Naive thymus-derived CD4-positive, alpha-beta T cell (primary cell): Measurements from ENCODE around the gene TSFM. TPM values are rescaled to one million over a fixed set of nuclear protein-coding genes. Genes with fewer than 3 reads are reported as not detected.

Experiments used
- ATAC-seq: fragments of 150-1000 bp; cut with Tn5 transposase; 2 replicates; pipeline ENCODE4 v1.10.0; 2021; ENCODE audit warnings: mild to moderate bottlenecking, moderate library complexity
- CTCF ChIA-PET: fragments of 350-600 bp; sonication (Branson Sonifier 250); formaldehyde crosslinking; loops from one replicate; lab custom pipeline; 2021; ENCODE audit warnings: antibody characterized with exemption; lab: Charles Lee
- POLR2A ChIA-PET: fragments of 350-600 bp; sonication (Branson Sonifier 250); formaldehyde crosslinking; loops from one replicate; lab custom pipeline; 2021; ENCODE audit warnings: antibody characterized with exemption, inconsistent platforms; lab: Charles Lee
- DNase-seq, 9 donors: peaks; one replicate each; pipeline versions ENCODE4 v3.0.0 to v3.0.0-alpha.2; 2020 to 2022; ENCODE audit warnings: mixed read lengths in 1 of 9
- H3K27ac ChIP-seq: one replicate; pipeline ENCODE4 v1.7.0; 2013; ENCODE audit warnings: mild to moderate bottlenecking, low read depth, low read length, moderate library complexity
- H3K27me3 ChIP-seq, 2 donors: one replicate each; pipeline ENCODE4 v1.7.0; 2013; ENCODE audit warnings: low read length in 2 of 2, mild to moderate bottlenecking in 2 of 2, moderate library complexity in 2 of 2; ENCODE audit not compliant: control insufficient read depth in 2 of 2, insufficient read depth in 2 of 2
- H3K36me3 ChIP-seq, 3 experiments: 1 replicate in 2 of 3; 2 replicates in 1 of 3; pipeline ENCODE4 v1.7.0; 2013; ENCODE audit warnings: low read length in 3 of 3, mild to moderate bottlenecking in 3 of 3, moderate library complexity in 1 of 3; ENCODE audit not compliant: insufficient read depth in 3 of 3, control insufficient read depth in 2 of 3
- H3K4me1 ChIP-seq, 2 donors: one replicate each; pipeline ENCODE4 v1.7.0; 2013; ENCODE audit warnings: low read length in 2 of 2, mild to moderate bottlenecking in 2 of 2, moderate library complexity in 1 of 2; ENCODE audit not compliant: control insufficient read depth in 2 of 2, insufficient read depth in 2 of 2
- H3K4me3 ChIP-seq: 2 replicates; pipeline ENCODE4 v1.7.0; 2013; ENCODE audit warnings: mild to moderate bottlenecking, low read length
- H3K9me3 ChIP-seq, 3 experiments: 1 replicate in 2 of 3; 2 replicates in 1 of 3; pipeline ENCODE4 v1.7.0; 2013; ENCODE audit warnings: low read length in 3 of 3; ENCODE audit not compliant: control insufficient read depth in 2 of 3
- H3K27ac Mint-ChIP-seq, 9 donors: one replicate each; pipeline ENCODE4 v1.8.0; 2020 to 2022; ENCODE audit warnings: mixed read lengths in 9 of 9, mild to moderate bottlenecking in 8 of 9, moderate library complexity in 5 of 9, inconsistent platforms in 2 of 9
- H3K27me3 Mint-ChIP-seq, 5 donors: one replicate each; pipeline ENCODE4 v1.8.0; 2021 to 2022; ENCODE audit warnings: mixed read lengths in 5 of 5, mild to moderate bottlenecking in 1 of 5
- H3K36me3 Mint-ChIP-seq, 5 donors: one replicate each; pipeline ENCODE4 v1.8.0; 2020 to 2022; ENCODE audit warnings: mixed read lengths in 5 of 5, mild to moderate bottlenecking in 3 of 5, inconsistent platforms in 1 of 5
- H3K4me1 Mint-ChIP-seq, 7 donors: one replicate each; pipeline ENCODE4 v1.8.0; 2020 to 2022; ENCODE audit warnings: mixed read lengths in 7 of 7, mild to moderate bottlenecking in 3 of 7, inconsistent platforms in 1 of 7
- H3K4me3 Mint-ChIP-seq, 10 donors: one replicate each; pipeline ENCODE4 v1.8.0; 2020 to 2022; ENCODE audit warnings: mild to moderate bottlenecking in 10 of 10, mixed read lengths in 10 of 10, moderate library complexity in 6 of 10, inconsistent platforms in 2 of 10
- H3K9me3 Mint-ChIP-seq, 11 donors: one replicate each; pipeline ENCODE4 v1.8.0; 2020 to 2022; ENCODE audit warnings: mixed read lengths in 11 of 11, mild to moderate bottlenecking in 4 of 11, inconsistent platforms in 1 of 11, moderate library complexity in 1 of 11
- intact Hi-C, 2 donors: fragments of 100-400 bp; cut with micrococcal nuclease; formaldehyde crosslinking; loops; one replicate each; pipeline ENCODE4 v1.15.1; 2023
- polyA plus RNA-seq, 2 donors: library from polyadenylated mRNA; unstranded; fragments of 300-500 nt; fragmentation: Illumina TruSeq; gene quantifications; one replicate each; pipeline ENCODE4 v1.2.3, GENCODE V29; 2021
- total RNA-seq, 6 experiments: library from RNA in 5 of 6; stranded (reverse) in 5 of 6; gene quantifications; 1 replicate in 5 of 6; 2 replicates in 1 of 6; pipeline ENCODE4 v1.2.3 and lab custom pipeline; 2021 to 2026

Gene TSFM
- total and polyA plus RNA-seq, 7 experiments from 2014 or later = 17.8 to 34.9 (median 24.7) TPM

- peak overlapping the region; percentile 89 for H3K27ac ChIP-seq
- Mint-ChIP-seq H3K4me1 (peaks cover 80 to 88% (median 86%) of the 10 kb centered on the region in 7 donors), H3K4me3 (peak overlapping the region in 9 of 10 donors; percentile 79 to 97 (median 93)), H3K9me3 (no peaks in the 10 kb centered on the region), H3K27me3 (no peaks in the 10 kb centered on the region), H3K36me3 (peaks cover 0 to 12% (median 0%) of the 10 kb centered on the region in 5 donors), H3K27ac (peak overlapping the region in 8 of 9 donors; percentile 76 to 97 (median 92))
- H3K4me3 ChIP-seq = no peak overlapping the region
- H3K9me3 ChIP-seq = no peaks in the 10 kb centered on the region
- ATAC-seq (no peak), DNase-seq (no peak)
- POLR2A ChIA-PET = interaction anchor here (0.7 kb wide), 1 partner anchor 1712 kb away, joined by 3 read pairs; the partner anchor contains the start of gene ESYT1
- no peaks in the 10 kb centered on the region for H3K27me3 ChIP-seq
- H3K4me1 ChIP-seq = peaks cover 72 to 87% of the 10 kb centered on the region in 2 donors
- intact Hi-C loops = no loop called here
- CTCF ChIA-PET = interaction anchor here (0.6 to 0.9 kb wide), 2 partner anchors 8 to 48 kb away, joined by 3 read pairs; no protein-coding TSS in a partner anchor
- H3K36me3 ChIP-seq = peaks cover 0 to 2% (median 0%) of the 10 kb centered on the region in 3 experiments
Measured at GRCh38 chr12:57840726-57841125, 58.1 kb downstream of the TSFM start.

- Mint-ChIP-seq H3K4me1 (peaks cover 74 to 81% (median 79%) of the 10 kb centered on the region in 7 donors), H3K4me3 (peak overlapping the region in 9 of 10 donors; percentile 79 to 97 (median 93)), H3K27ac (peak overlapping the region; percentile 16 to 97 (median 92)), H3K9me3 (no peaks in the 10 kb centered on the region), H3K27me3 (no peaks in the 10 kb centered on the region), H3K36me3 (peaks cover 0 to 12% (median 0%) of the 10 kb centered on the region in 5 donors)
- Histone ChIP-seq H3K27me3 (no peaks in the 10 kb centered on the region), H3K4me1 (peaks cover 65 to 79% of the 10 kb centered on the region in 2 donors), H3K9me3 (no peaks in the 10 kb centered on the region), H3K4me3 (no peak overlapping the region), H3K27ac (peak overlapping the region; percentile 89), H3K36me3 (peaks cover 0 to 8% (median 0%) of the 10 kb centered on the region in 3 experiments)
- intact Hi-C loops = no loop called here
- ATAC-seq = no peak
- POLR2A ChIA-PET = interaction anchor here (0.6 to 3.6 kb wide), 3 partner anchors 54 to 1713 kb away, joined by 3 to 27 read pairs (median 4); partner anchors contain the start of gene ESYT1
- CTCF ChIA-PET = interaction anchor here (0.9 to 4.7 kb wide), 4 partner anchors 8 to 58 kb away, joined by 3 to 26 read pairs (median 3); no protein-coding TSS in a partner anchor
- DNase-seq = no peak
Measured at GRCh38 chr12:57841445-57841844, 58.9 kb downstream of the TSFM start.

DNA sequence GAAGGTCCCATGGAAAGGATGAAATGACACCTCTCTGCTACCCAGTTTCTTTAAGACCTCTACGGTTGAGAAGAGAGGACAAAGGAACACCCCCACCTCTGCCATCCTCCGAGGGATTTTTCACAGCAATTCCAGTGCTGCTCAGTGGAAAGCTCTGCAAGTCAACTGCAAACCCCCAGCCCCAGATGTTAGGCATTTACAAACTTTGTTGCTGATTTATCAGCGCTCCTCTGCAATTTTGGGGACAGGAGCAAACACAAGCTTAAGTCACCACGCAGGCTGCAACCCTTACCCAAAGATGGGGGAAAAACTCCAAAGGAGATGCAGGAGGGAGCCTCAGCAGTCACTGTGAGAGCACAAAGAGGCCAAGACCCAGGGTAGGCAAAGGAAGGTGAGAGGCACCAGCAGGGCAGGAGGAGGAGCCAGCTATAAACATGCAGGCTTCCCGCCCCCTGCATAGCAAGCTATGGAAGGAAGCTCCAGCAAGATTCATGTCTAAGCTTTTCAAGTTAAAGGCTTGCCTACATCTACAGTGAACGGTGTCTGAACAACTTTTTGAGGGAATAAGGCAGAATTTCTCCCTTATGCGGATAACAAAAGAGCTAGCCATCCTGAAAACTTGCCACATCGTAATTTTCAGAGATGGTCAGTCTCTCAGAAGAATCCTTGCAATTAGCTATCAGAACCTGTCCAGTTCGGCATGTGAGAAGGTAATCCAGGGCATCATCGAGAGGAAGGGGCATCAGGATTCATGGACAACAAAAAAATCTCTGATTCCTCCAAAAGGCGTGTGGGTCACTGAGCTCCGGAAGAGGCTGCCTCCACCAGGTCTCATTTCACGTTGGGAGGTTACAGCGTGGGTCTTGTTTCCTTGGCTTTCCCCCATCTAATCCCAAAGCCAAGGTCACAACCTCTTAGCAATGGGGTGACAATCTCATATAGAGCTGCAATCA is 60.0 kb downstream of the TSFM start:
- Mint-ChIP-seq H3K27me3 (peaks cover 0 to 3% (median 0%) of the 10 kb centered on the region in 5 donors), H3K4me1 (peaks cover 68 to 75% (median 72%) of the 10 kb centered on the region in 7 donors), H3K36me3 (peaks cover 0 to 12% (median 0%) of the 10 kb centered on the region in 5 donors), H3K4me3 (peak overlapping the region; percentile 89 to 98 (median 93)), H3K27ac (peak overlapping the region; percentile 42 to 97 (median 92)), H3K9me3 (no peaks in the 10 kb centered on the region)
- Histone ChIP-seq H3K4me1 (peaks cover 56 to 71% of the 10 kb centered on the region in 2 donors), H3K27ac (peak overlapping the region; percentile 89), H3K4me3 (peak overlapping the region; percentile 42), H3K9me3 (no peaks in the 10 kb centered on the region), H3K36me3 (peaks cover 0 to 12% (median 0%) of the 10 kb centered on the region in 3 experiments), H3K27me3 (no peaks in the 10 kb centered on the region)
- DNase-seq (peak in 7 of 9 donors; percentile 43 to 66 (median 50)), ATAC-seq (no peak)
- ChIA-PET CTCF (interaction anchor here (0.6 to 4.7 kb wide), 10 partner anchors 10 to 62 kb away, joined by 3 to 26 read pairs (median 4); no protein-coding TSS in a partner anchor), POLR2A (interaction anchor here (0.6 to 6.7 kb wide), 17 partner anchors 8 to 139 kb away, joined by 3 to 77 read pairs (median 4); partner anchors contain the start of genes AVIL, EEF1AKMT3 and METTL1)
- intact Hi-C loops = loop anchor here in 1 of 2 donors (1.0 kb wide), 1 partner anchor 11 kb away; no protein-coding TSS in a partner anchor

DNA sequence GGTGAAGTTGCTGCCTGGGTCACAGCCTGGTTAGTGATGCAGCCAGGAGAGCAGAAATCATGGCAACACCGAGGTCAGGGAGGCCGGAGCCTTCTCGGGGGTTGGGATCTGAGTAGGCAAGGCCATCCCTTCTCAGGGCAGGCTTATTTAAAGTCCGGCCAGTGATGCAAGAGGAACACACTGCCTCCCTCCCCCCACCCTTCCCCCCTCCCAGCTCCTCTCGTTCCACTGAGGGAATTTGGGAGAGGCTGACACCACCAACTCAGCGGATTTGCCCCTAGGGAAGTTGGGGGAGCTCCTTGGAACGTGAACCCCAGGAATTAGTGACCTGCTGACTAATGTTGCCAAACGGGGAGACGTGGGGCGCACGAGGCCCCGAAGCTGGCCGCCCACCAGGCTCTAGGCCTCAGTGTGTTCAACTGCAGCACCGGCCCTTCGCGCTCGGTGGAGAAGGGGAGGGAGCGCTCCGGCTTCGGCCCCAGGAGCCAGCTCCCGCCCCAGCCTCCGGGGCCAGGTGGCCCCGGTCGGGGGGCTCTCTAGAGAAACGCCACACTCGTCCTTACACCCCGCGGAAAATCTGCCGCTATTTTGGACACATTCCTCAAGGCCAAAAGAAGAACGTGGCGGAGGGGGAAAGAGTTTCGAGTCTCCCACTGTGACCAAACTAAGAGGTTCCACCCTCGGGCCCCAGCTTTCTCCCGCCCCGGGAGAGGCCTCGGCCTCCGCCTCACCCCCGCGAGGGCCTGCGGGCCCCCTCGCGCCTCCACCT is 62.3 kb downstream of the TSFM start:
- H3K4me1 Mint-ChIP-seq = peaks cover 57 to 66% (median 60%) of the 10 kb centered on the region in 7 donors
- ATAC-seq (no peak), DNase-seq (peak in 1 of 9 donors; percentile 43)
- no peaks in the 10 kb centered on the region for H3K27me3 ChIP-seq
- H3K9me3 ChIP-seq = no peaks in the 10 kb centered on the region
- H3K4me1 ChIP-seq = peaks cover 33 to 48% of the 10 kb centered on the region in 2 donors
- peaks cover 0 to 12% (median 0%) of the 10 kb centered on the region in 3 experiments for H3K36me3 ChIP-seq
- H3K27me3 Mint-ChIP-seq = peaks cover 0 to 21% (median 0%) of the 10 kb centered on the region in 5 donors
- CTCF ChIA-PET = interaction anchor here (0.7 to 4.7 kb wide), 7 partner anchors 12 to 88 kb away, joined by 3 to 26 read pairs (median 4); no protein-coding TSS in a partner anchor
- peak overlapping the region; percentile 79 for H3K4me3 ChIP-seq
- peak overlapping the region; percentile 78 to 97 (median 92) for H3K27ac Mint-ChIP-seq
- POLR2A ChIA-PET = interaction anchor here (0.6 to 6.7 kb wide), 12 partner anchors 10 to 100 kb away, joined by 3 to 77 read pairs (median 4); partner anchors contain the start of gene TSPAN31
- peaks cover 0 to 12% (median 0%) of the 10 kb centered on the region in 5 donors for H3K36me3 Mint-ChIP-seq
- peak overlapping the region; percentile 89 to 98 (median 93) for H3K4me3 Mint-ChIP-seq
- peak overlapping the region; percentile 89 for H3K27ac ChIP-seq
- H3K9me3 Mint-ChIP-seq = no peaks in the 10 kb centered on the region
- intact Hi-C loops = loop anchor here (1.0 to 5.0 kb wide), 2 partner anchors 14 to 1693 kb away; partner anchors contain the start of gene MYL6B (in 1 of the 2)

- Mint-ChIP-seq H3K9me3 (no peaks in the 10 kb centered on the region), H3K4me3 (peak overlapping the region; percentile 89 to 98 (median 92)), H3K27ac (peak overlapping the region; percentile 73 to 92 (median 87)), H3K4me1 (peaks cover 49 to 58% (median 54%) of the 10 kb centered on the region in 7 donors), H3K27me3 (peaks cover 0 to 28% (median 0%) of the 10 kb centered on the region in 5 donors), H3K36me3 (peaks cover 0 to 12% (median 0%) of the 10 kb centered on the region in 5 donors)
- DNase-seq (peak; percentile 42 to 70 (median 57)), ATAC-seq (peak; percentile 36)
- Histone ChIP-seq H3K4me3 (peak overlapping the region; percentile 79), H3K36me3 (peaks cover 0 to 12% (median 0%) of the 10 kb centered on the region in 3 experiments), H3K27me3 (no peaks in the 10 kb centered on the region), H3K27ac (peak overlapping the region; percentile 89), H3K9me3 (no peaks in the 10 kb centered on the region), H3K4me1 (peaks cover 26 to 40% of the 10 kb centered on the region in 2 donors)
- POLR2A ChIA-PET = interaction anchor here (0.7 to 6.7 kb wide), 10 partner anchors 9 to 89 kb away, joined by 3 to 77 read pairs (median 4); partner anchors contain the start of gene AVIL
- CTCF ChIA-PET = interaction anchor here (0.8 to 4.7 kb wide), 5 partner anchors 13 to 86 kb away, joined by 3 to 26 read pairs (median 7); no protein-coding TSS in a partner anchor
- intact Hi-C loops = loop anchor here (1.0 to 5.0 kb wide), 9 partner anchors 7 to 1693 kb away; partner anchors contain the start of genes ATP23 (in 1 of the 2), CDK4 (in 1 of the 2), MYL6B (in 1 of the 2) and STAT6 (in 1 of the 2)
Measured at GRCh38 chr12:57845478-57846284, 63.1 kb downstream of the TSFM start.
